PFSK-1 (cell line): ENCODE data around the gene CHFR.

Experiments
- FOXP2 ChIP-seq: optimal IDR thresholded peaks from 2 replicates; pipeline ENCODE3; 2011; ENCODE audit warnings: borderline replicate concordance, control low read depth, inconsistent platforms; ENCODE audit not compliant: insufficient read depth; ENCODE audit errors: extremely low read length, extremely low read depth
- POLR2AphosphoS5 ChIP-seq: IDR thresholded peaks from 2 replicates; pipeline ENCODE4 v1.6.1; 2012; ENCODE audit warnings: low read depth, mild to moderate bottlenecking, control low read depth, low read length, moderate library complexity
- SIN3A ChIP-seq: IDR thresholded peaks from 2 replicates; pipeline ENCODE4 v1.6.1; 2012; ENCODE audit warnings: mild to moderate bottlenecking, low read length, moderate library complexity, borderline replicate concordance; ENCODE audit not compliant: insufficient read depth
- TAF1 ChIP-seq: IDR thresholded peaks from 2 replicates; pipeline ENCODE4 v1.6.1; 2012; ENCODE audit warnings: low read length, control low read depth, borderline replicate concordance; ENCODE audit not compliant: insufficient read depth
- TF ChIP-seq, protein P1 (sequence below), 2 experiments: IDR thresholded peaks; 2 replicates each; pipeline versions ENCODE4 v1.6.1 to v1.8.0; 2011 to 2012; ENCODE audit warnings: low read depth in 2 of 2, low read length in 2 of 2, control low read depth in 1 of 2, inconsistent platforms in 1 of 2, mild to moderate bottlenecking in 1 of 2, moderate library complexity in 1 of 2; ENCODE audit not compliant: insufficient read depth in 1 of 2

Gene CHFR

DNA sequence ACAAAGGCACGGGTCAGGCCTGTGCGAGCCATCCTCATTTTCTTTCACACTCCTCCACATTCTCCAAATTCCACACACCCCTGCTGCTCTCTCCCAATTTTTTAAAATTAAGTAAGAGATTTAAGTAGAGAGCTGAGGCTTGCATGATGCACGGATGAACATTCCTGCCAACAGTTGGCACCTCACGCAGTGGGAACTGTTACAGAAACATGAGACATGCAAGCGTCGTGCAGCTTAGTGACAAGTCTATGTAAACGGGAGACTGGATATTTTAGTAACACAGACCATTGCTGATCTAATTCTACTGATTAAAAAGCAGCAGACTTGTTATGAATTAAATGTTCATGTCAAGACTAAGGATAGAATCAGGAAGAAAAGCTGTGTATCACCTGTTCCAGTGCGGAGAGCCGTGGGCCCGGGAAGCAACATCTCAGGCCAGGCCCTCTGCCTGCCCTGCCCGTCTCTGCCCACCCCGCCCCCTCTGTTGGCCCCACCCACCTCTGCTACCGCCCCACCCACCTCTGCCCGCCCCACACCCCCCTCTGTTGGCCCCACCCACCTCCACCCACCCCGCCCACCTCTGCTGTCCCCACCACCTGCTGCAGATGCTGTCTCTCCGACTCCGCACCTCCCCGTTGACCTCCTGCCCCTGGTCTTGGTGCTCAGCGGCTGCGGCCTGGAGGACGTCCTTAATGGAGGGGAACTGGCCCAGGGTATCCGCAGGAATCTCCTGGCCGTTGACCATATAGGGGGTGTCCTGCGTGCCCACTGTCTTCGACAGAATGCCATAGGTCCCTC lies 79.9 kb downstream of the CHFR start:
- no peak for TF ChIP-seq TAF1

DNA sequence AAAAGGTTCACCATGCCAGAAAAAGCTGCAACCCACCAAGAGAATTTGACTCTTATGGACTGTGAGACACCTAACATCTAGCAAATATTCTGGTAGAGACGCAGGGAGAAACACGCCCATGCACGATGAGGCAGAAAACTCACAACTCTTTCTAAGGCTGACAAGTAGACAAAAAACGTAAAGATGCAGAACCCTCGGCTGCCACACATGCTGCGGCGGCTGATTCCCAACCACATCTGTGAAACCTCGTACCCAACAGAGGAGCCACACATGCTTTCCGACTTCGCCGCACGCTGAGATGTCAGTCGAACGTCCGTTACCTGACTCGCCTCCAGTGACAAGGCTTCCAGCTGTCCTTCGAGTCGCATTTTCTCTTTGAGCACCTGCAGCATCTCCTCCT lies 80.5 kb downstream of the CHFR start:
- TF ChIP-seq, protein P1, sequence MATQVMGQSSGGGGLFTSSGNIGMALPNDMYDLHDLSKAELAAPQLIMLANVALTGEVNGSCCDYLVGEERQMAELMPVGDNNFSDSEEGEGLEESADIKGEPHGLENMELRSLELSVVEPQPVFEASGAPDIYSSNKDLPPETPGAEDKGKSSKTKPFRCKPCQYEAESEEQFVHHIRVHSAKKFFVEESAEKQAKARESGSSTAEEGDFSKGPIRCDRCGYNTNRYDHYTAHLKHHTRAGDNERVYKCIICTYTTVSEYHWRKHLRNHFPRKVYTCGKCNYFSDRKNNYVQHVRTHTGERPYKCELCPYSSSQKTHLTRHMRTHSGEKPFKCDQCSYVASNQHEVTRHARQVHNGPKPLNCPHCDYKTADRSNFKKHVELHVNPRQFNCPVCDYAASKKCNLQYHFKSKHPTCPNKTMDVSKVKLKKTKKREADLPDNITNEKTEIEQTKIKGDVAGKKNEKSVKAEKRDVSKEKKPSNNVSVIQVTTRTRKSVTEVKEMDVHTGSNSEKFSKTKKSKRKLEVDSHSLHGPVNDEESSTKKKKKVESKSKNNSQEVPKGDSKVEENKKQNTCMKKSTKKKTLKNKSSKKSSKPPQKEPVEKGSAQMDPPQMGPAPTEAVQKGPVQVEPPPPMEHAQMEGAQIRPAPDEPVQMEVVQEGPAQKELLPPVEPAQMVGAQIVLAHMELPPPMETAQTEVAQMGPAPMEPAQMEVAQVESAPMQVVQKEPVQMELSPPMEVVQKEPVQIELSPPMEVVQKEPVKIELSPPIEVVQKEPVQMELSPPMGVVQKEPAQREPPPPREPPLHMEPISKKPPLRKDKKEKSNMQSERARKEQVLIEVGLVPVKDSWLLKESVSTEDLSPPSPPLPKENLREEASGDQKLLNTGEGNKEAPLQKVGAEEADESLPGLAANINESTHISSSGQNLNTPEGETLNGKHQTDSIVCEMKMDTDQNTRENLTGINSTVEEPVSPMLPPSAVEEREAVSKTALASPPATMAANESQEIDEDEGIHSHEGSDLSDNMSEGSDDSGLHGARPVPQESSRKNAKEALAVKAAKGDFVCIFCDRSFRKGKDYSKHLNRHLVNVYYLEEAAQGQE (IDR thresholded peaks at IDR 0.05; ENCODE audit: insufficient read depth in 1 of 2, low read depth in 2 of 2, low read length in 2 of 2) = no peak
- TF ChIP-seq SIN3A = no peak
- no peak for TF ChIP-seq FOXP2
- no peak for TF ChIP-seq TAF1
- TF ChIP-seq POLR2AphosphoS5 = no peak

DNA sequence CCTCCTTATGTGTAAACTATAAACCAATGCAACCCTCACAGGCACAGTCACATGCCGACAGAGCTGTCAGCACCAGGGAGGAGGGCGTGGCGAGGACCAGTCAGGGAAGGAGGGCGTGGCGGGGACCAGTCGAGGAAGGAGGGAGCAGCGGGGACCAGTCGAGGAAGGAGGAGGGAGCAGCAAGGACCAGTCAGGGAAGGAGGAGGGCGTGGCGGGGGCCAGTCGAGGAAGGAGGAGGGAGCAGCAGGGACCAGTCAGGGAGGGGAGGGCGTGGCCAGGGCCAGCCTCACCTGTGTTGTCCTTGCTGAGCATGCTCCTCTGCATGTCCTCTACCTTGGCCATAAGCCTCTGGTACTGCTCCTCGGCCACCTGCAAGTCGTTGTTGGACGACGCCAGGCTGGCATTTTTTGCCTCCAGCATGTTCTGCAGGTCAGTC lies 83.0 kb downstream of the CHFR start:
- TF ChIP-seq, protein P1 (IDR thresholded peaks at IDR 0.05; ENCODE audit: insufficient read depth in 1 of 2, low read depth in 2 of 2, low read length in 2 of 2) = no peak
- TF ChIP-seq FOXP2 = no peak
- TF ChIP-seq TAF1 = no peak
- no peak for TF ChIP-seq POLR2AphosphoS5
- TF ChIP-seq SIN3A = no peak

DNA sequence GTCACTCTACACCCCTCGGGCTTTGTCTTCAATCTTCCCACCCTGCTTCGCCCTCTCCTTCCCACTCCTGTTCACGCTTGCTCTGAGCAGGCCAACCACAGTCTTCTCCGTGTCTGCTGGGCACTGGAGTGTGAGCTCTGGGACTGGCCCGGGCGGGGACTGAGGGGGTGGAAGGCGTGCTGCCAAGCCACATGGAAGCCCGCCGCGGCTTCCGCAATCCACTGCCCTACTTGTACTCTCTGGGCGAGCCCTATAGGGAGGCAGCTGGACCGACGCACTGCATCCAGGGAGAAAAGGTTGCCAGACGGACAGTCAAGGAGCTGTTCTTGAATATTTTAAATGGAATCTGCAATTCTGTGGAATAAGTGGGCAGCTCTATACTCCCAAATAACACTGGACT lies 83.5 kb downstream of the CHFR start:
- TF ChIP-seq SIN3A (no peak), FOXP2 (no peak), POLR2AphosphoS5 (no peak), TAF1 (no peak)
- TF ChIP-seq, protein P1 (IDR thresholded peaks at IDR 0.05; ENCODE audit: insufficient read depth in 1 of 2, low read depth in 2 of 2, low read length in 2 of 2) = no peak

DNA sequence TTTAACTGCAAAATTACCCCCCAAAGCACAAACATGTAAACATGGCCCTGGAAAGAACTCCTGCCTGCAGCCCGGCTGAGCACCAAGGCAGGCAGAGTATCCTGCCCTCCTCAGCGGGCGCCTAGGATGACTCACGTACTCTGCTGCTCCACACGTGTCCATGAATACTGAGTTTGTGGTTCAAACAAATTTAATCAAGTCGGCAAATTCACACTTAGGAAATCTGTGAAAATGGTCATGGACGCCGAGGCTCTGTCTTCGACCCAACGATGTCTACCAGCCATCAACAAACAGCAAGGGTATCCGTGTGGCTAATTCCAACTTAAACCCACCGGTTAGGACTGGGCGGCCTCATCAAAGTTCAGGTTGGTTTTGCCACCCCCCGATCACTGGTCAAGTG lies 84.3 kb downstream of the CHFR start:
- no peak for TF ChIP-seq POLR2AphosphoS5

DNA sequence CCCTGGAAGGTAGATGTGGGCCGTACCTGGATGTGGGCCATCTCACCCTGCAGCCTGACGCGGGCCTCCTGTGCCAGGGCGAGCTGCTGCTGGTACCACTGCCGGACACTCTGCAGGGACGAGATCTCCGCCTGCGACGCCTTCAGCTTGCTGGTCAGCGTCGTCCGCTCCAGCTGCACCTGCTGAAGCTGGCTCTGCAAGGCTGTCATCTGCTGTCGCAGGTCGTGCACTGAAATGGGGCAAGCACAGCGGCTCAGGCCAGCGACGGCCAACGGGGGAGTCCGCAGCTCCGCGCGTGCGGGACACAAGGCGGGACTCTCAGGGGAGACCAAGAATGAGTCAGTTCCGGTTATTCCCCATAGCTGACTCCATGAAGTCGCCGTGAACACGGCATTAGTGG lies 85.7 kb downstream of the CHFR start:
- TF ChIP-seq, protein P1 (IDR thresholded peaks at IDR 0.05; ENCODE audit: insufficient read depth in 1 of 2, low read depth in 2 of 2, low read length in 2 of 2) = no peak
- no peak for TF ChIP-seq POLR2AphosphoS5
- no peak for TF ChIP-seq SIN3A
- TF ChIP-seq FOXP2 = no peak
- no peak for TF ChIP-seq TAF1
